Activated CD4-positive, alpha-beta T cell treated with anti-CD3 and anti-CD28 coated beads, Interleukin-2, amount 50 U/mL, for 1 hour (primary cell): ENCODE data around the gene ROBO4.

Source experiments
- DNase-seq: peaks from one replicate; pipeline ENCODE4 v3.0.0-alpha.2; 2020

ROBO4 gene

DNA sequence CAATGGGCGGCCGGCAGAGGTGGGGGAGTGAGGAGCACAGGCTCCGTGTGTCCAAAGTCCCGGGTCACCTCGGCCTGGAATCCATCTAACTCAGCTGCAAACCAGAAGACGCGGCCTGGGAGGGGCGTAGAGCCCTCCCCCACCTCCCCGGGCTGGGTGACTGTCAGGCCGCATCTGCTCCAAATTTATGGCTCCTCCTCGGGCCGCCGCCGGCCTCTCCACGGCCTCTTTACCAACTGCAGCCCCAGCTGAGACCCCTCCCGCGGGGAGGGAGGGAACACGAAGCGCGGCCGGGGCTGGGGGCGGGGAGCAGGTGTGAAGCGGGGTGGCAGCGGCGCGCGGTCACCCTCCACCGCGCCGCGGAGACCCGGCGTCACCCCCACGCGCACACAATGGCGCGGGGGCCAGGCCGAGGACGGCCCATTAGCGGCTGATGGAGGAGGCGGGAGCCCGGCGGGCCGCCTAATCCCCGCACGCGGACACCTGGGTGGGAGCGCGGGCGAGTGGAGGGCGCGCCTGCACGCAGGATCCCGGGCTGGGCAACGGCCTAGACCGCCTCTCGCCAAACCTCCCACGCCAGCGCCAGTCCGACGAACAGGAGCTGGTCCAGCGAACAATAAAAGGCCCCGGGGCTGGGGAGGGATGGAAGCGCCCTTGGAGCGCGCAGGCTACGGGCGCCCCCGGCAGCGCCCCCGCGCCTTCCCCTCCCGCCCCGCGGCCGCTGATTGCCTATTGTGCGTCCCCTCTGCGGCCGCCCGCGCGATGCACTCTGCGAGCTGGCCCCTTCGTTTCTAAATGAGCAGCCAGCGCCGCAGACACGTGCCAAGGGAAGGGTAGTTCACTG is 58.3 kb downstream of the ROBO4 start:
- no peak for DNase-seq

DNA sequence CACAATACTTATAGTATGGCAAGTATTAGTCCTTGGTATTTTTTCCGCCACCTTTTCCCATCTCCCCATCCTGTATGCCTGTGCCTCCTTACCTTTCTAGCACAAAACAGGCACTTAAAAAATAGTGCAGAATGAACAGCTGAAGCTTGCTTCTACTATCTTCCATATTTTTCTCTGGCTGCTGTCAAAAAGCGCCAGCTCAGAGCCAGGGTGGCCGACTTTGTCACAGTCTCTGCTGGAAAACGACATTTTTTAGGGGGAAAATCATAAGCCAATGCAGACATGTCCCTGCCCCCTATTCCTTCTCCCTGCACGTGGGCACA is 58.9 kb downstream of the ROBO4 start:
- DNase-seq, result no peak

DNA sequence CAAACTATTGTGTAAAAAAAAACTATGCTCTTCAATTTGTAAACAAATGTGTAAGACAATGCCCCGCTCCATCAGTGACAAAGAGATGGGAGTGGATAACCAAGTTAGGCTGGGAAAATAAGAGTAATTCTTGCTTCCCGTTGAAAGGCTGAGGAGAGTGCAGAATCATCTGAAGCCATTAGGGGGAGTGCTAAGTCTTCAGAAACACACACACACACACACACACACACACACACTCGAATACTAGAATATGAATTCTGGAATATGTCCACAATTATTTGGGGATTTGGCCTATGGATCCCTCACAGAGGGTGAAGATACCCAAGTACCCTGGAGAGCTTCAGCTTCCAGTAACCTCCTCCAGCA is 60.2 kb downstream of the ROBO4 start:
- no peak for DNase-seq

DNA sequence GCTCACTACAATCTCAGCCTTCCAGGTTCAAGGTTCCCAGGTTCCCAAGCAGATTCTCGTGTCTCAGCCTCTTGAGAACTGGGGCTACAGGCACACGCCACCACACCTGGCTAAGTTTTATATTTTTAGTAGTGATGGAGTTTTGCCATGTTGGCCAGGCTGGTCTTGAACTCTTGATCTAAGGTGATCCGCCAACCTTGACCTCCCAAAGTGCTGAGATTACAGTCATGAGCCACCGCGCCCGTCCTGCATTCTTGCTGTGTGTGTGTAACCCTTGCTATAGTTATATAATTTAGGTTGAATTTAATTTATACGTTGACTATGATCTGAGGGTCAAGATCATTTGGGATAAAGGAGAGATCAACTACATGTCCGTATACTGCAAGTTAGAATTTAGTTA is 61.7 kb downstream of the ROBO4 start:
- DNase-seq, result no peak

DNA sequence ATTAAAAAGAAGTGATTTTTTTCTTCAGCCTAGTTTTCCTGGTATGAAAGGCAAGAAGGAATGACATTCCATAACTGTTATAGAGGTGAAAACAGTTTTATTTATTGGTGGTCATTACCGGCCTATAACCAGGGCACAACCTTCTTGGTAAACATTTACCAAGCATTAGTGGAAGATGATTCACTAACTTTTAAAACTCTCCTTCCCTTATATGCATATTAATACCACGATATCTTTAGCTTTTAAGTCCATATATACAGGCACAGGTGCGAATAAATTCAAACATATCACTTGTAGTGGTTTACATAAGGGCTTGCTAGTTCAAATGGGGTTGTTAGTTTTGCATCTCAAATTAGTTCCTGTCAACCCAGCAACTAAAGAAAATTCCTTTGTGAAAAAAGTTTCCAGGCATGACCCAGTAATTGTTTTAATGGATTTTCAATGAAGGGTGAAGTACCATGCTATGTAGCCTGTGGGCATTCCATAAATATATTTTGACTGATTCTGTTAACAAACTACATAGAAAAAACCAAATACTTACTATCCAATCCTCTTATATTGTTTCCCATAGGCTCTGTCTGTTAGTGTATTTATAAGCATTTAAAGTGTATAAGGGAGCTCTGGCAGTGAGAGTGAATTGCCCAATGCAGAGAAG is 63.0 kb downstream of the ROBO4 start:
- no peak for DNase-seq
